Neural crest cell (in vitro differentiated cells): ENCODE data around the gene PSME1. TPM values are rescaled to one million over a fixed set of nuclear protein-coding genes. Genes with fewer than 3 reads are reported as not detected.

Experiments
- DNase-seq: peaks from one replicate; pipeline ENCODE4 v3.0.0; 2021; ENCODE audit warnings: low read depth, mixed read lengths, low spot score
- H3K27ac Mint-ChIP-seq: one replicate; pipeline ENCODE4 v1.8.0; 2021; ENCODE audit warnings: mild to moderate bottlenecking, mixed read lengths; ENCODE audit not compliant: unreplicated experiment
- H3K27me3 Mint-ChIP-seq: 2 replicates; pipeline ENCODE4 v1.8.0; 2021; ENCODE audit warnings: low read depth, mild to moderate bottlenecking, mixed read lengths
- H3K36me3 Mint-ChIP-seq: 2 replicates; pipeline ENCODE4 v1.8.0; 2021; ENCODE audit warnings: low read depth, mild to moderate bottlenecking, mixed read lengths
- H3K4me1 Mint-ChIP-seq: 2 replicates; pipeline ENCODE4 v1.8.0; 2021; ENCODE audit warnings: mixed read lengths
- H3K4me3 Mint-ChIP-seq: one replicate; pipeline ENCODE4 v1.8.0; 2021; ENCODE audit warnings: mild to moderate bottlenecking, mixed read lengths
- H3K9me3 Mint-ChIP-seq: 2 replicates; pipeline ENCODE4 v1.8.0; 2021; ENCODE audit warnings: mixed read lengths
- total RNA-seq: library from RNA; stranded (reverse); gene quantifications from 2 replicates; pipeline ENCODE4 v1.2.1, GENCODE V29; 2021
- TF ChIP-seq, protein P1 (sequence below): fragments of 200-600 bp; sonication (generic); conservative IDR thresholded peaks from 2 replicates; pipeline ENCODE4 v1.5.0; 2021; ENCODE audit warnings: antibody characterized with exemption, mild to moderate bottlenecking

PSME1 gene
- total RNA-seq, 1 donor from 2014 or later = 88.5 TPM

GRCh38 chr14:24179294-24179960, 43.4 kb downstream of the PSME1 start:
- no peaks in the 10 kb centered on the region for H3K9me3 Mint-ChIP-seq
- peaks cover 8% of the 10 kb centered on the region for H3K4me1 Mint-ChIP-seq
- peaks cover 2% of the 10 kb centered on the region for H3K27me3 Mint-ChIP-seq
- DNase-seq = no peak
- TF ChIP-seq, protein P1, sequence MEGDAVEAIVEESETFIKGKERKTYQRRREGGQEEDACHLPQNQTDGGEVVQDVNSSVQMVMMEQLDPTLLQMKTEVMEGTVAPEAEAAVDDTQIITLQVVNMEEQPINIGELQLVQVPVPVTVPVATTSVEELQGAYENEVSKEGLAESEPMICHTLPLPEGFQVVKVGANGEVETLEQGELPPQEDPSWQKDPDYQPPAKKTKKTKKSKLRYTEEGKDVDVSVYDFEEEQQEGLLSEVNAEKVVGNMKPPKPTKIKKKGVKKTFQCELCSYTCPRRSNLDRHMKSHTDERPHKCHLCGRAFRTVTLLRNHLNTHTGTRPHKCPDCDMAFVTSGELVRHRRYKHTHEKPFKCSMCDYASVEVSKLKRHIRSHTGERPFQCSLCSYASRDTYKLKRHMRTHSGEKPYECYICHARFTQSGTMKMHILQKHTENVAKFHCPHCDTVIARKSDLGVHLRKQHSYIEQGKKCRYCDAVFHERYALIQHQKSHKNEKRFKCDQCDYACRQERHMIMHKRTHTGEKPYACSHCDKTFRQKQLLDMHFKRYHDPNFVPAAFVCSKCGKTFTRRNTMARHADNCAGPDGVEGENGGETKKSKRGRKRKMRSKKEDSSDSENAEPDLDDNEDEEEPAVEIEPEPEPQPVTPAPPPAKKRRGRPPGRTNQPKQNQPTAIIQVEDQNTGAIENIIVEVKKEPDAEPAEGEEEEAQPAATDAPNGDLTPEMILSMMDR = no peak
- peaks cover 10% of the 10 kb centered on the region for H3K36me3 Mint-ChIP-seq
- no peak overlapping the region for H3K27ac Mint-ChIP-seq
- peak overlapping the region; percentile 72 for H3K4me3 Mint-ChIP-seq

- H3K4me3 Mint-ChIP-seq = peak overlapping the region; percentile 70
- no peak for DNase-seq
- peaks cover 4% of the 10 kb centered on the region for H3K4me1 Mint-ChIP-seq
Observed at GRCh38 chr14:24179961-24180796, 44.2 kb downstream of the PSME1 start.

DNA sequence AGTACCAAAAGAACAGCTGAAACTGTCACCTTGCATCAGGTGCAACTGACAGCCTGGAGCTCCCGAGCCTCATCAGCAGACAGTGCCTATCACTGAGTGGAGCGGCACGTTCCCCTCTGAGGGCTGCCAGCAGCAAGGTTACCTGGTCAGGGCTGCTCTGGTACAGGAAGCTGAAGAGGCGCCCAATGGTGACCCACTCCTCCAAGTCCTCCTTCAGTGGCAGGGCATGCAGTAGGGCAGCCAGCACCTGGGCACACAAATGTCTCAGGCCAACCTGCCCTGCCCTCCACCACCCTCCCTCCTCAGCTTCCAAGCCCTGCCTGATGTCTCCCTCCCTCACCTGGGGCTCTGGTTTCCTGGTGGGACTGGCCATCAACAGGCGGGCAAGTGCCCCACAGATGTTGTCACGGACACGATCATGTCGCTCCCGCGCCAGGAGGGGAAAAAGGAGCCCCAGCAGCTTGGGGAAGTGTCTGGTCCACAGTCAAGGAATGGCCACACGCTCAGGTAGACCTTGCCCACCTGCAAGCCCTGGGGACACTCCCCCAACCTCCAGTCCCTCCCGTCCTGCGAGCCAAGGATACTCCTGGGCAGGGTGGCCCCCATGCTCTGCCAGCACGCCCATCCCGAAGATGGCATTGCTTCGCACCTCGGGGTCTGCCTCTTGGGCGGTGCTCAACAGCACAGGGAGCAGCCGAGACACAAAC, 45.5 kb downstream of the PSME1 start:
- Mint-ChIP-seq H3K4me1 (peaks cover 4% of the 10 kb centered on the region), H3K4me3 (peak overlapping the region; percentile 70), H3K36me3 (peaks cover 6% of the 10 kb centered on the region), H3K27ac (no peak overlapping the region), H3K27me3 (peaks cover 2% of the 10 kb centered on the region), H3K9me3 (no peaks in the 10 kb centered on the region)
- no peak for DNase-seq
- TF ChIP-seq, protein P1 = no peak

More at GRCh38 chr14:24179961-24180796, 44.2 kb downstream of the PSME1 start:
- Mint-ChIP-seq H3K27me3 (peaks cover 2% of the 10 kb centered on the region), H3K36me3 (peaks cover 6% of the 10 kb centered on the region), H3K27ac (no peak overlapping the region), H3K9me3 (no peaks in the 10 kb centered on the region)
- TF ChIP-seq, protein P1 = no peak

- TF ChIP-seq, protein P1 = no peak
- Mint-ChIP-seq H3K4me1 (peaks cover 7% of the 10 kb centered on the region), H3K4me3 (peak overlapping the region; percentile 51), H3K27ac (no peak overlapping the region), H3K36me3 (peaks cover 6% of the 10 kb centered on the region), H3K27me3 (peaks cover 2% of the 10 kb centered on the region), H3K9me3 (no peaks in the 10 kb centered on the region)
- DNase-seq = no peak
Observed at GRCh38 chr14:24182110-24182882, 46.3 kb downstream of the PSME1 start.

DNA sequence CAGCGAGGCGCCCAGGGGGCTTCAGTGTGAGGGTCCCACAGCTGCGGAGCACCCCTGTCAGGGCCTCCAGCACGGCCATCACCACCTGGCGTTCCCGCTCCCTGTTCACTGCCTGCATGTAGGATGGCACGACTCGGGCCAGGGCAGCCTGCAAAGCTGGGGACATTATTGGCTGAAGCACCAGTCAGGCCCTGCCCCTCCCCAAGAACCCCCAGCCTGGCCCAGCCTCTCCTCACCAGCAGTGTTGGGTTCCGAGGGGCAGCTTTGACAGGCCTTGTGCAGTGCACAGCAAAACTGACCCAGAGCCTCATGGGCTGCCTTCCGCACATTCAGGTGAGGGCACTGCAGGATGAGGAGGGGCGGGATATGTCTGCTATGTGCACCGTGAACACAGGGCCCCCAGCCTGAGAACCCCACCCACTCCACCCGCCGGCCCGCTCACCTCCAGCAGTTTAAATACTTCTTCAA, 47.1 kb downstream of the PSME1 start:
- Mint-ChIP-seq H3K9me3 (no peaks in the 10 kb centered on the region), H3K36me3 (peaks cover 6% of the 10 kb centered on the region), H3K27me3 (peaks cover 2% of the 10 kb centered on the region), H3K4me1 (peaks cover 14% of the 10 kb centered on the region), H3K4me3 (peak overlapping the region; percentile 47), H3K27ac (no peak overlapping the region)
- TF ChIP-seq, protein P1 = no peak
- DNase-seq = no peak
